ENCODE measurements around the gene TCF7. TPM values are rescaled to one million over a fixed set of nuclear protein-coding genes. Genes with fewer than 3 reads are reported as not detected.

The TCF7 gene
- total RNA-seq, 1 experiment from 2014 or later = 13.0 TPM

- TF ChIP-seq CTCF (conservative IDR thresholded peaks at IDR 0.05) (no peak), EZH2 (IDR thresholded peaks at IDR 0.05; ENCODE audit: low read depth) (no peak)
- CTCF ChIA-PET = interaction anchor here (0.7 kb wide), 1 partner anchor 547 kb away, joined by 3 read pairs; no protein-coding TSS in a partner anchor
- intact Hi-C loops (cut with micrococcal nuclease; ENCODE audit: unreplicated experiment) = no loop called here
- H3K9me2 ChIP-seq (ENCODE audit: insufficient read depth) = no peaks in the 10 kb centered on the region
- no peak overlapping the region for H2AFZ ChIP-seq
- no peak overlapping the region for H3K27ac ChIP-seq
- H3K36me3 ChIP-seq (ENCODE audit: low read depth) = no peaks in the 10 kb centered on the region
- H3K4me1 ChIP-seq (replicated peaks; ENCODE audit: insufficient read depth) = peaks cover 44% of the 10 kb centered on the region
- no peak overlapping the region for H3K4me3 ChIP-seq
- no peaks in the 10 kb centered on the region for H3K9me3 ChIP-seq (ENCODE audit: insufficient read depth, low read depth)
- no peak for DNase-seq
- POLR2A ChIA-PET (ENCODE audit: unreplicated experiment) = no interaction called here
- no peaks in the 10 kb centered on the region for H4K20me1 ChIP-seq (ENCODE audit: insufficient read depth)
- H3K27me3 ChIP-seq (ENCODE audit: insufficient read depth, low read depth) = no peaks in the 10 kb centered on the region
- peaks cover 45% of the 10 kb centered on the region for H3F3A ChIP-seq (ENCODE audit: insufficient read depth, low read depth)
- H3K79me2 ChIP-seq (ENCODE audit: low read depth) = no peaks in the 10 kb centered on the region
- BruUV-seq (replicated peaks) = no TSS peak
- H3K4me2 ChIP-seq = no peak overlapping the region
These were observed 25.4 kb upstream of the TCF7 start for GRCh38 chr5:134088994-134089560.

GRCh38 chr5:134090522-134090921 is 24.0 kb upstream of the TCF7 start:
- ChIA-PET POLR2A (ENCODE audit: unreplicated experiment) (no interaction called here), CTCF (no interaction called here)
- H3K4me2 ChIP-seq = peak overlapping the region; percentile 72
- H3K36me3 ChIP-seq (ENCODE audit: low read depth) = no peaks in the 10 kb centered on the region
- DNase-seq = no peak
- no peak overlapping the region for H3K4me3 ChIP-seq
- no peaks in the 10 kb centered on the region for H3K9me2 ChIP-seq (ENCODE audit: insufficient read depth)
- intact Hi-C loops (cut with micrococcal nuclease; ENCODE audit: unreplicated experiment) = no loop called here
- TF ChIP-seq EZH2 (IDR thresholded peaks at IDR 0.05; ENCODE audit: low read depth) (no peak), CTCF (conservative IDR thresholded peaks at IDR 0.05) (no peak)
- H4K20me1 ChIP-seq (ENCODE audit: insufficient read depth) = no peaks in the 10 kb centered on the region
- no peaks in the 10 kb centered on the region for H3K9me3 ChIP-seq (ENCODE audit: insufficient read depth, low read depth)
- no TSS peak for BruUV-seq (replicated peaks)
- no peak overlapping the region for H2AFZ ChIP-seq
- H3F3A ChIP-seq (ENCODE audit: insufficient read depth, low read depth) = peaks cover 45% of the 10 kb centered on the region
- H3K27ac ChIP-seq = peak overlapping the region; percentile 93
- H3K4me1 ChIP-seq (replicated peaks; ENCODE audit: insufficient read depth) = peaks cover 47% of the 10 kb centered on the region
- no peaks in the 10 kb centered on the region for H3K27me3 ChIP-seq (ENCODE audit: insufficient read depth, low read depth)
- no peaks in the 10 kb centered on the region for H3K79me2 ChIP-seq (ENCODE audit: low read depth)

- DNase-seq = peak in 1 of 2 experiments; percentile 64
- Histone ChIP-seq H3K4me1 (replicated peaks; ENCODE audit: insufficient read depth) (peaks cover 47% of the 10 kb centered on the region), H3K9me3 (ENCODE audit: insufficient read depth, low read depth) (no peaks in the 10 kb centered on the region), H3K9me2 (ENCODE audit: insufficient read depth) (no peaks in the 10 kb centered on the region), H3K4me2 (peak overlapping the region; percentile 72), H2AFZ (0 out of 2 replicates have a peak overlapping the region, but pooled peaks have one; percentile 30), H3K27me3 (ENCODE audit: insufficient read depth, low read depth) (no peaks in the 10 kb centered on the region), H4K20me1 (ENCODE audit: insufficient read depth) (no peaks in the 10 kb centered on the region), H3K27ac (peak overlapping the region; percentile 93), H3K4me3 (no peak overlapping the region; the same call in 1 of the 2 replicates), H3F3A (ENCODE audit: insufficient read depth, low read depth) (peaks cover 45% of the 10 kb centered on the region), H3K79me2 (ENCODE audit: low read depth) (no peaks in the 10 kb centered on the region), H3K36me3 (ENCODE audit: low read depth) (no peaks in the 10 kb centered on the region)
- CTCF ChIA-PET = no interaction called here
- BruUV-seq (replicated peaks) = no TSS peak
- POLR2A ChIA-PET (ENCODE audit: unreplicated experiment) = no interaction called here
- no peak for TF ChIP-seq CTCF (conservative IDR thresholded peaks at IDR 0.05)
- TF ChIP-seq EZH2 (IDR thresholded peaks at IDR 0.05; ENCODE audit: low read depth) = no peak
- intact Hi-C loops (cut with micrococcal nuclease; ENCODE audit: unreplicated experiment) = loop anchor here (2.0 kb wide), 1 partner anchor 33 kb away; no protein-coding TSS in a partner anchor
These were observed 22.8 kb upstream of the TCF7 start for GRCh38 chr5:134091626-134092121.

All from PC-9 (cell line).